Ovary (tissue), 9 donors: ENCODE measurements around the gene PHF21B. TPM values are rescaled to one million over a fixed set of nuclear protein-coding genes. Genes with fewer than 3 reads are reported as not detected.

Experiments used
- DNase-seq, 5 donors: peaks; one replicate each; pipeline ENCODE4 v3.0.0-alpha.2; 2019 to 2020
- H3K27ac ChIP-seq, 2 donors: fragments of 200-600 bp; one replicate each; pipeline versions ENCODE4 v1.5.1 to v1.8.0; 2019 to 2022
- H3K27me3 ChIP-seq: fragments of 200-600 bp; one replicate; pipeline ENCODE4 v1.8.0; 2022
- H3K36me3 ChIP-seq: fragments of 200-600 bp; sonication (generic); one replicate; pipeline ENCODE4 v1.5.1; 2019
- H3K4me1 ChIP-seq: one replicate; pipeline ENCODE4 v1.8.1; 2013; ENCODE audit warnings: mild to moderate bottlenecking, moderate library complexity; ENCODE audit not compliant: insufficient read depth
- H3K4me3 ChIP-seq: fragments of 200-600 bp; sonication (generic); one replicate; pipeline ENCODE4 v1.5.1; 2017
- H3K9me3 ChIP-seq, 2 donors: fragments of 200-600 bp in 1 of 2; sonication (generic) in 1 of 2; one replicate each; pipeline versions ENCODE4 v1.5.1 to v1.8.1; 2013 to 2019; ENCODE audit warnings: mild to moderate bottlenecking in 1 of 2, moderate library complexity in 1 of 2
- EP300 ChIP-seq: sonication (generic); formaldehyde crosslinking; IDR thresholded peaks from one replicate; pipeline ENCODE4 v1.6.1; 2017; ENCODE audit warnings: antibody characterized with exemption
- POLR2A ChIP-seq: fragments of 450-650 bp; IDR thresholded peaks from one replicate; pipeline ENCODE4 v1.6.1; 2017; ENCODE audit warnings: antibody characterized with exemption, mild to moderate bottlenecking, moderate library complexity
- WGBS, 3 donors: extraction: QIAGEN DNeasy Blood & Tissue Kit in 1 of 3; methylation state at CpG; one replicate each; pipeline versions ENCODE4 v1.1.5 to v1.1.7; 2013 to 2017; 5-methylcytosine and 5-hydroxymethylcytosine counted together
- intact Hi-C, 4 donors: fragments of 100-400 bp; cut with DNase I; formaldehyde crosslinking; loops; one replicate each; pipeline versions ENCODE4 v1.11.0 to v1.15.1; 2022 to 2023
- polyA plus RNA-seq, 2 donors: library from polyadenylated mRNA; stranded (reverse); fragments of 200-250 nt in 1 of 2; fragments of 350-450 nt in 1 of 2; fragmentation: Illumina TruSeq in 1 of 2; extraction: RNeasy Lipid Tissue Mini Kit (QIAGEN cat#74804) in 1 of 2; gene quantifications; one replicate each; pipeline ENCODE4 v1.2.3, GENCODE V29; 2013 to 2014
- total RNA-seq, 7 donors: library from RNA; depleted of rRNA in 2 of 7; stranded (reverse); fragments of >200 nt in 2 of 7; fragmentation: NEBNext Ultra II Directional in 3 of 7; extraction: Animal tissue kit (Norgen Biotek cat#: 25700) in 3 of 7; gene quantifications; one replicate each; pipeline versions ENCODE4 v1.1.0 to v1.2.4, GENCODE V29; 2016 to 2023
- TF ChIP-seq, protein P1 (sequence below), 3 donors: fragments of 450-650 bp in 2 of 3; fragments of 200-600 bp in 1 of 3; IDR thresholded peaks; one replicate each; pipeline versions ENCODE4 v1.5.1 to v1.8.0; 2016 to 2022; ENCODE audit warnings: antibody characterized with exemption in 3 of 3, mild to moderate bottlenecking in 1 of 3
- donor health status: DM: no; HTN: no; CAD: no; lungs with moderate emphysema.
- donor health status: DM: no; HTN: no; CAD: no.
- donor health status: Bipolar disorder and iron deficiency.
- donor health status: DM: yes; HTN: yes; CAD: no.
- donor health status: DM: no; HTN: no; CAD: no.
- donor health status: DM: yes; HTN: yes; CAD: no.

The PHF21B gene
- total and polyA plus RNA-seq, 9 donors: 0.95 to 10.7 (median 6.4) TPM

GRCh38 chr22:44942056-44942455 lies 67.7 kb downstream of the PHF21B start:
- no peaks in the 10 kb centered on the region for H3K36me3 ChIP-seq
- DNase-seq: no peak
- TF ChIP-seq POLR2A: no peak
- no peak for TF ChIP-seq EP300
- TF ChIP-seq, protein P1, sequence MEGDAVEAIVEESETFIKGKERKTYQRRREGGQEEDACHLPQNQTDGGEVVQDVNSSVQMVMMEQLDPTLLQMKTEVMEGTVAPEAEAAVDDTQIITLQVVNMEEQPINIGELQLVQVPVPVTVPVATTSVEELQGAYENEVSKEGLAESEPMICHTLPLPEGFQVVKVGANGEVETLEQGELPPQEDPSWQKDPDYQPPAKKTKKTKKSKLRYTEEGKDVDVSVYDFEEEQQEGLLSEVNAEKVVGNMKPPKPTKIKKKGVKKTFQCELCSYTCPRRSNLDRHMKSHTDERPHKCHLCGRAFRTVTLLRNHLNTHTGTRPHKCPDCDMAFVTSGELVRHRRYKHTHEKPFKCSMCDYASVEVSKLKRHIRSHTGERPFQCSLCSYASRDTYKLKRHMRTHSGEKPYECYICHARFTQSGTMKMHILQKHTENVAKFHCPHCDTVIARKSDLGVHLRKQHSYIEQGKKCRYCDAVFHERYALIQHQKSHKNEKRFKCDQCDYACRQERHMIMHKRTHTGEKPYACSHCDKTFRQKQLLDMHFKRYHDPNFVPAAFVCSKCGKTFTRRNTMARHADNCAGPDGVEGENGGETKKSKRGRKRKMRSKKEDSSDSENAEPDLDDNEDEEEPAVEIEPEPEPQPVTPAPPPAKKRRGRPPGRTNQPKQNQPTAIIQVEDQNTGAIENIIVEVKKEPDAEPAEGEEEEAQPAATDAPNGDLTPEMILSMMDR (IDR thresholded peaks at IDR 0.05): no peak
- H3K9me3 ChIP-seq: no peaks in the 10 kb centered on the region
- no peaks in the 10 kb centered on the region for H3K4me1 ChIP-seq
- H3K4me3 ChIP-seq: no peak overlapping the region
- WGBS, 3 donors: 79 to 90% (median 82%) methylated on average over 3 to 7 of the region's 7 CpGs
- H3K27me3 ChIP-seq: no peaks in the 10 kb centered on the region
- H3K27ac ChIP-seq: no peak overlapping the region
- intact Hi-C loops: loop anchor here in 1 of 4 donors (5.0 kb wide), 1 partner anchor 1350 kb away; no protein-coding TSS in a partner anchor

- intact Hi-C loops: loop anchor here in 1 of 4 donors (5.0 kb wide), 1 partner anchor 1349 kb away; no protein-coding TSS in a partner anchor
- DNase-seq: no peak
- no peak for TF ChIP-seq EP300
- no peak for TF ChIP-seq POLR2A
- TF ChIP-seq, protein P1 (IDR thresholded peaks at IDR 0.05): no peak
- no peak overlapping the region for H3K27ac ChIP-seq
- WGBS, 3 donors: 65 to 80% (median 79%) methylated on average over 14 to 15 of the region's 15 CpGs
- H3K4me3 ChIP-seq: no peak overlapping the region
- H3K36me3 ChIP-seq: no peaks in the 10 kb centered on the region
- H3K9me3 ChIP-seq: no peaks in the 10 kb centered on the region
- no peaks in the 10 kb centered on the region for H3K4me1 ChIP-seq
- H3K27me3 ChIP-seq: no peaks in the 10 kb centered on the region
These were observed 68.6 kb downstream of the PHF21B start for GRCh38 chr22:44941207-44941606.

DNA sequence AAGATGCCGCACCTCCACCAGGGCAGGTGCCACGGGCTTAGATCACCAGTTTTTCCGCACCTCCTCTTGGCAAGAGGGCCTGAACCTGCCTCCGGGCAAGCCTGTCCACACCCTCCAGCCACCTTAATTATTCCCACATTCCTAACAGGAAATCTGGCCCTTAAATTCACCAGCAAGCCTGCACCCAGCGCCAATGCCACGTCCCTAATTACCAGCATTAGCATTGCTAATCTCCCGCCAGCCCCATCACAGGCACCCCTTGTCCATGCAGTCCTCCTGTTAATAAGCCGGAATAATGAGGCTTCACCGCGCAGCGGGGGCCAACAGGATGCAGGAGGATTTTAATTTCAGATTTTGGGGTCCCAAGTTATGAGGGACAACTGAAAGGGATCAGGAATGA lies 69.7 kb downstream of the PHF21B start:
- 88 to 91% (median 88%) methylated on average over 11 of the region's 11 CpGs for WGBS, 3 donors
- Histone ChIP-seq H3K27ac (no peak overlapping the region), H3K4me3 (no peak overlapping the region), H3K9me3 (no peaks in the 10 kb centered on the region), H3K27me3 (no peaks in the 10 kb centered on the region), H3K36me3 (no peaks in the 10 kb centered on the region), H3K4me1 (no peaks in the 10 kb centered on the region)
- TF ChIP-seq POLR2A (no peak), EP300 (no peak)
- TF ChIP-seq, protein P1 (IDR thresholded peaks at IDR 0.05): no peak
- DNase-seq: no peak
- intact Hi-C loops: loop anchor here in 1 of 4 donors (5.0 kb wide), 1 partner anchor 1348 kb away; no protein-coding TSS in a partner anchor

- no peak for DNase-seq
- intact Hi-C loops: no loop called here
- no peaks in the 10 kb centered on the region for H3K27me3 ChIP-seq
- 77 to 81% (median 80%) methylated on average over 11 of the region's 11 CpGs for WGBS, 3 donors
- no peak overlapping the region for H3K4me3 ChIP-seq
- no peaks in the 10 kb centered on the region for H3K9me3 ChIP-seq
- no peak for TF ChIP-seq EP300
- TF ChIP-seq POLR2A: no peak
- TF ChIP-seq, protein P1 (IDR thresholded peaks at IDR 0.05): no peak
- no peak overlapping the region for H3K27ac ChIP-seq
- H3K36me3 ChIP-seq: no peaks in the 10 kb centered on the region
- no peaks in the 10 kb centered on the region for H3K4me1 ChIP-seq
These were observed 70.4 kb downstream of the PHF21B start for GRCh38 chr22:44939451-44939850.
